ENCODE results near the gene PDCD1.

The PDCD1 gene

DNA sequence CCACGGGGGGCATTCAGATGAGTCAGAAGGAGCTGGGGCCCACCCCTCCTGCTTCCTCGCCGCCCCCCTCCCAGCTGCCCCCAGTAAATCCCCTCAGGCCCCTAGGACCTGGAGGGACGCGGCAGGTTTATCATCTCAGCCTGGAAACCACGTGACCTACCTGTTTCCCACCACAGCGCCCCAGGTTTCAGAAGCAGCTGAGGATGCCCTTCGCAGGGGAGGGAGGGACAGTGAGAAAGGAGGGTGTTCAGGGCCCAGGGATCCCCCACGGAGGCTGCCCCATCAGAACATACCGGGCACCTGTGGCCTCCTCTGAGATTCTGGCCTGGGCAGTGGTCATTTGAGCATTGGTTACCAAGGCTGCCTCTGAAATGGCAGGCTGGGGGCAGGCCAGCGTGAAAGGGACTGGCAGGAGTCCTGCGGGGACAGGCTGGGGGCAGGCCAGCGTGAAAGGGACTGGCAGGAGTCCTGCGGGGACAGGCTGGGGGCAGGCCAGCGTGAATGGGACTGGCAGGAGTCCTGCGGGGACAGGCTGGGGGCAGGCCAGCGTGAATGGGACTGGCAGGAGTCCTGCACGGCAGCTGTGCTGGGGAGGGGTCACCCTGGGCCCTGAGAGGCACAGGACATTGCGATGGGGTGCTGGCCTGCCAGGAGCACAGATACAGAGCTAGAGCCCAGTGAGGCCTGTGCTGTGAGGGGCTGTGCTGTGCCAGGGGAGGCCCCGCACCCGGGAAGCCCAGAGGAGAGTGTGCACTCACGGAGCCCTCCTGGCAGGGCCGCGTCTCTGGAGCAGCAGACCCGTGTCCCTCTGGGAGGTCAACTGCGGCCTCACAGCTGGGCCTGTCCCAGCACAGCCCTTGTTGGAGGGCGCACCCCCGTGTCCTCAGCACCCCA is 48.1 kb downstream of the PDCD1 start:
- Histone ChIP-seq H3K4me3 (ENCODE audit: low read depth, low read length) (no peak overlapping the region), H3K9me3 (ENCODE audit: control insufficient read depth, insufficient read depth, low read depth, low read length) (no peaks in the 10 kb centered on the region), H3K27ac (ENCODE audit: extremely low read depth, low read depth, low read length) (no peak overlapping the region), H3K4me1 (ENCODE audit: control insufficient read depth, insufficient read depth, low read length) (no peaks in the 10 kb centered on the region), H3K36me3 (ENCODE audit: control insufficient read depth in 2 of 2, insufficient read depth in 1 of 2, low read length in 2 of 2) (no peaks in the 10 kb centered on the region)
- CTCF ChIA-PET = interaction anchor here (0.6 to 0.9 kb wide), 2 partner anchors 15 to 68 kb away, joined by 3 read pairs; no protein-coding TSS in a partner anchor
- TF ChIP-seq ZNF837 (tag by site-specific recombination; IDR thresholded peaks at IDR 0.05) (no peak), ZNF433 (tag by site-specific recombination; IDR thresholded peaks at IDR 0.05; ENCODE audit: low read depth) (no peak), ZNF596 (tag by site-specific recombination; IDR thresholded peaks at IDR 0.05) (no peak), ZNF146 (tag by site-specific recombination; IDR thresholded peaks at IDR 0.05) (no peak), ZNF664 (tag by site-specific recombination; IDR thresholded peaks at IDR 0.05) (no peak)
- POLR2A ChIA-PET = no interaction called here

DNA sequence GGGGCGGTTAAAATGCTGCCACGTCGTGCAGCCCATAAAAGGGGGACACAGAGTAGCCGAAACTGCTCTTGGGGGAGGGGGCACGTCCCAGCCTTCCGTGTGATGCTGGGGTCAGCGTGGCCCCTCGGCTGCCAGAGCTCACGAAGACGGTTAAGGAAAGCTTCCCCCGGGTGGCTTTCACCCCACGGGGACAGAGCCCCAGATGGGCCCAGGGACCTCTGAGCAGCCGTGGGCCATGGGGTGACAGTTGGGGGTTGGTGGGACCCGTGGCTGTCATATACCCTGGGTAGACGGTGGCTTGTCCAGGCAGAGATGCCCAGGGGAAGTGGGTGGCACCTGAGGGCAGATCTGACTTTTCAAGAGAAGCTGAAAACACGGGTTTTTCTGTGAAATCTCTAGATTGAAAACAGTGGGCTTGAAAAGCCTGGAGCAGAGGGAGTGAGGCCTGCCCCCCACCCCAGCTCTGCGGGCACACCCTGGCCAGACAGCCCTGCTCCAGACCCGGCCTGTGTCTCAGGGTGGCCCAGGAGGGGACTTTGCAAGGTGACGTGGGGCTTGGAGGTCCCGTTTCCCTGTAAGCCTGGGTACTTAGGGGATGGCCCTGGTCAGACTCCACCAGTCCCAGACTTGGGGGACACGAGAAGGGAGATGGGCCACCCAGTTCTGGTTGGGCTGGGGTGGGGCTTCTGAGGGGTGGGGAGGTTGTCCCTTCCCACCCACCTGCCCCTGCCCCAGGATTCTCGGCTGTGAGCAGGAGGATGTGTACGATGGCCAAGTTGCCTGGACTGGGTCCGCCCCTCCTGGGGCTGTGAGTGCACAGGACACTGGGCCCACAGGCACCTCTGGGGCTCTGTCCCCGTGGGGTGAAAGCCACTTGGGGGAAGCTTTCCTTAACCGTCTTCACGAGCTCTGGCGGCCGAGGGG is 49.0 kb downstream of the PDCD1 start:
- no peaks in the 10 kb centered on the region for H3K4me1 ChIP-seq (ENCODE audit: control insufficient read depth, insufficient read depth, low read length)
- ChIA-PET POLR2A (no interaction called here), CTCF (interaction anchor here (0.6 to 0.9 kb wide), 2 partner anchors 16 to 69 kb away, joined by 3 read pairs; no protein-coding TSS in a partner anchor)
- H3K27ac ChIP-seq (ENCODE audit: extremely low read depth, low read depth, low read length) = no peak overlapping the region
- H3K9me3 ChIP-seq (ENCODE audit: control insufficient read depth, insufficient read depth, low read depth, low read length) = no peaks in the 10 kb centered on the region
- no peaks in the 10 kb centered on the region for H3K36me3 ChIP-seq (ENCODE audit: control insufficient read depth in 2 of 2, insufficient read depth in 1 of 2, low read length in 2 of 2)
- no peak overlapping the region for H3K4me3 ChIP-seq (ENCODE audit: low read depth, low read length)
- TF ChIP-seq ZNF596 (tag by site-specific recombination; IDR thresholded peaks at IDR 0.05) (no peak), ZNF623 (tag by site-specific recombination; IDR thresholded peaks at IDR 0.05) (no peak), ZNF394 (tag by site-specific recombination; IDR thresholded peaks at IDR 0.05; ENCODE audit: borderline replicate concordance) (no peak), HOXD13 (CRISPR knock-in tag; IDR thresholded peaks at IDR 0.05; ENCODE audit: borderline replicate concordance) (no peak), SCRT1 (tag by site-specific recombination; IDR thresholded peaks at IDR 0.05; ENCODE audit: borderline replicate concordance) (no peak), ZNF558 (tag by site-specific recombination; IDR thresholded peaks at IDR 0.05) (no peak), SP2 (tag by site-specific recombination; IDR thresholded peaks at IDR 0.05) (no peak), ZNF23 (tag by site-specific recombination; IDR thresholded peaks at IDR 0.05; ENCODE audit: borderline replicate concordance) (no peak), ZNF114 (tag by site-specific recombination; IDR thresholded peaks at IDR 0.05) (no peak), KLF1 (tag by site-specific recombination; IDR thresholded peaks at IDR 0.05) (no peak), ZNF366 (tag by site-specific recombination; conservative IDR thresholded peaks at IDR 0.05) (no peak), KLF7 (tag by site-specific recombination; IDR thresholded peaks at IDR 0.05; ENCODE audit: borderline replicate concordance) (no peak)
- TF ChIP-seq, protein P1, sequence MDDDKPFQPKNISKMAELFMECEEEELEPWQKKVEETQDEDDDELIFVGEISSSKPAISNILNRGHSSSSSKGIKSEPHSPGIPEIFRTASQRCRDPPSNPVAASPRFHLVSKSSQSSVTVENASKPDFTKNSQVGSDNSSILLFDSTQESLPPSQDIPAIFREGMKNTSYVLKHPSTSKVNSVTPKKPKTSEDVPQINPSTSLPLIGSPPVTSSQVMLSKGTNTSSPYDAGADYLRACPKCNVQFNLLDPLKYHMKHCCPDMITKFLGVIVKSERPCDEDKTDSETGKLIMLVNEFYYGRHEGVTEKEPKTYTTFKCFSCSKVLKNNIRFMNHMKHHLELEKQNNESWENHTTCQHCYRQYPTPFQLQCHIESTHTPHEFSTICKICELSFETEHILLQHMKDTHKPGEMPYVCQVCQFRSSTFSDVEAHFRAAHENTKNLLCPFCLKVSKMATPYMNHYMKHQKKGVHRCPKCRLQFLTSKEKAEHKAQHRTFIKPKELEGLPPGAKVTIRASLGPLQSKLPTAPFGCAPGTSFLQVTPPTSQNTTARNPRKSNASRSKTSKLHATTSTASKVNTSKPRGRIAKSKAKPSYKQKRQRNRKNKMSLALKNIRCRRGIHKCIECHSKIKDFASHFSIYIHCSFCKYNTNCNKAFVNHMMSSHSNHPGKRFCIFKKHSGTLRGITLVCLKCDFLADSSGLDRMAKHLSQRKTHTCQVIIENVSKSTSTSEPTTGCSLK (tag by site-specific recombination; IDR thresholded peaks at IDR 0.05) = no peak
- TF ChIP-seq, protein P2, sequence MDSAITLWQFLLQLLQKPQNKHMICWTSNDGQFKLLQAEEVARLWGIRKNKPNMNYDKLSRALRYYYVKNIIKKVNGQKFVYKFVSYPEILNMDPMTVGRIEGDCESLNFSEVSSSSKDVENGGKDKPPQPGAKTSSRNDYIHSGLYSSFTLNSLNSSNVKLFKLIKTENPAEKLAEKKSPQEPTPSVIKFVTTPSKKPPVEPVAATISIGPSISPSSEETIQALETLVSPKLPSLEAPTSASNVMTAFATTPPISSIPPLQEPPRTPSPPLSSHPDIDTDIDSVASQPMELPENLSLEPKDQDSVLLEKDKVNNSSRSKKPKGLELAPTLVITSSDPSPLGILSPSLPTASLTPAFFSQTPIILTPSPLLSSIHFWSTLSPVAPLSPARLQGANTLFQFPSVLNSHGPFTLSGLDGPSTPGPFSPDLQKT (IDR thresholded peaks at IDR 0.05; ENCODE audit: borderline replicate concordance, low read depth, low read length) = no peak
- TF ChIP-seq, protein P3, sequence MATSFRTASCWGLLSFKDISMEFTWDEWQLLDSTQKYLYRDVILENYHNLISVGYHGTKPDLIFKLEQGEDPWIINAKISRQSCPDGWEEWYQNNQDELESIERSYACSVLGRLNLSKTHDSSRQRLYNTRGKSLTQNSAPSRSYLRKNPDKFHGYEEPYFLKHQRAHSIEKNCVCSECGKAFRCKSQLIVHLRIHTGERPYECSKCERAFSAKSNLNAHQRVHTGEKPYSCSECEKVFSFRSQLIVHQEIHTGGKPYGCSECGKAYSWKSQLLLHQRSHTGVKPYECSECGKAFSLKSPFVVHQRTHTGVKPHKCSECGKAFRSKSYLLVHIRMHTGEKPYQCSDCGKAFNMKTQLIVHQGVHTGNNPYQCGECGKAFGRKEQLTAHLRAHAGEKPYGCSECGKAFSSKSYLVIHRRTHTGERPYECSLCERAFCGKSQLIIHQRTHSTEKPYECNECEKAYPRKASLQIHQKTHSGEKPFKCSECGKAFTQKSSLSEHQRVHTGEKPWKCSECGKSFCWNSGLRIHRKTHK (tag by site-specific recombination; IDR thresholded peaks at IDR 0.05) = no peak
- TF ChIP-seq, protein P4, sequence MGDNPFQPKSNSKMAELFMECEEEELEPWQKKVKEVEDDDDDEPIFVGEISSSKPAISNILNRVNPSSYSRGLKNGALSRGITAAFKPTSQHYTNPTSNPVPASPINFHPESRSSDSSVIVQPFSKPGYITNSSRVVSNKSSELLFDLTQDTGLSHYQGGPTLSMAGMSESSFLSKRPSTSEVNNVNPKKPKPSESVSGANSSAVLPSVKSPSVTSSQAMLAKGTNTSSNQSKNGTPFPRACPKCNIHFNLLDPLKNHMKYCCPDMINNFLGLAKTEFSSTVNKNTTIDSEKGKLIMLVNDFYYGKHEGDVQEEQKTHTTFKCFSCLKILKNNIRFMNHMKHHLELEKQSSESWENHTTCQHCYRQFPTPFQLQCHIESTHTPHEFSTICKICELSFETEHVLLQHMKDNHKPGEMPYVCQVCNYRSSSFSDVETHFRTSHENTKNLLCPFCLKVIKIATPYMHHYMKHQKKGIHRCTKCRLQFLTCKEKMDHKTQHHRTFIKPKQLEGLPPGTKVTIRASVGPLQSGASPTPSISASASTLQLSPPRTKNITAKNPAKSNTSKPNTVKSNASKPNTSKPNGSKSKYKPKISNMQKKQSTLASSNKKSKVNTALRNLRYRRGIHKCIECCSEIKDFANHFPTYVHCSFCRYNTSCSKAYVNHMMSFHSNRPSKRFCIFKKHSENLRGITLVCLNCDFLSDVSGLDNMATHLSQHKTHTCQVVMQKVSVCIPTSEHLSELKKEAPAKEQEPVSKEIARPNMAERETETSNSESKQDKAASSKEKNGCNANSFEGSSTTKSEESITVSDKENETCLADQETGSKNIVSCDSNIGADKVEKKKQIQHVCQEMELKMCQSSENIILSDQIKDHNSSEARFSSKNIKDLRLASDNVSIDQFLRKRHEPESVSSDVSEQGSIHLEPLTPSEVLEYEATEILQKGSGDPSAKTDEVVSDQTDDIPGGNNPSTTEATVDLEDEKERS (tag by site-specific recombination; IDR thresholded peaks at IDR 0.05) = no peak

All from HEK293 (cell line).